Keratinocyte (primary cell): ENCODE data around the gene DEFB132. TPM values are rescaled to one million over a fixed set of nuclear protein-coding genes. Genes with fewer than 3 reads are reported as not detected.
"Not testable (repeated sequence)": the region's sequence is repeated elsewhere in the genome, so short reads cannot be mapped to it uniquely, and the experiment has no call there.

Source experiments
- DNase-seq: peaks from one replicate; pipeline ENCODE4 v3.0.0-alpha.2; 2011; ENCODE audit warnings: low read depth, missing footprints, low spot score
- FAIRE-seq: peaks from 2 replicates; lab custom pipeline; 2011; peaks lifted over from hg19 to GRCh38; lab: Jason Lieb, UNC
- H2AFZ ChIP-seq: 2 replicates; pipeline ENCODE4 v1.6.0; 2012; ENCODE audit warnings: low read length, control low read depth, inconsistent platforms; ENCODE audit not compliant: control insufficient read depth
- H3K27ac ChIP-seq: 2 replicates; pipeline ENCODE4 v1.5.1; 2011; ENCODE audit warnings: low read length; ENCODE audit not compliant: control insufficient read depth, insufficient read depth
- H3K27me3 ChIP-seq: 3 replicates; pipeline ENCODE4 v1.6.0; 2011; ENCODE audit warnings: low read length; ENCODE audit not compliant: control insufficient read depth, insufficient read depth; ENCODE audit errors: extremely low read depth
- H3K36me3 ChIP-seq, 2 experiments: 2 replicates in 1 of 2; 3 replicates in 1 of 2; pipeline ENCODE4 v1.5.1; 2011; ENCODE audit warnings: low read length in 2 of 2, mild to moderate bottlenecking in 1 of 2; ENCODE audit not compliant: control insufficient read depth in 2 of 2, insufficient read depth in 2 of 2; ENCODE audit errors: extremely low read depth in 1 of 2
- H3K4me1 ChIP-seq: 3 replicates; pipeline ENCODE4 v1.5.1; 2011; ENCODE audit warnings: low read length; ENCODE audit not compliant: control insufficient read depth, insufficient read depth; ENCODE audit errors: extremely low read depth
- H3K4me2 ChIP-seq: 3 replicates; pipeline ENCODE4 v1.6.0; 2011; ENCODE audit warnings: low read depth, low read length; ENCODE audit not compliant: control insufficient read depth, insufficient read depth; ENCODE audit errors: extremely low read depth
- H3K4me3 ChIP-seq, 3 experiments: fragments of 200-600 bp in 1 of 3; sonication (generic) in 1 of 3; 2 replicates in 2 of 3; 3 replicates in 1 of 3; pipeline ENCODE4 v1.5.1; 2011 to 2016; ENCODE audit warnings: low read length in 3 of 3, mild to moderate bottlenecking in 3 of 3, control low read depth in 2 of 3, inconsistent platforms in 1 of 3, low read depth in 1 of 3, mixed read lengths in 1 of 3, mixed run types in 1 of 3, moderate library complexity in 1 of 3; ENCODE audit not compliant: control insufficient read depth in 2 of 3, insufficient read depth in 2 of 3; ENCODE audit errors: extremely low read depth in 1 of 3
- H3K79me2 ChIP-seq: 2 replicates; pipeline ENCODE4 v1.6.0; 2012; ENCODE audit warnings: low read length; ENCODE audit not compliant: control insufficient read depth, insufficient read depth
- H3K9ac ChIP-seq: 3 replicates; pipeline ENCODE4 v1.6.0; 2011; ENCODE audit warnings: low read length; ENCODE audit not compliant: control insufficient read depth, insufficient read depth; ENCODE audit errors: extremely low read depth
- H3K9me1 ChIP-seq: 3 replicates; pipeline ENCODE4 v1.6.0; 2011; ENCODE audit warnings: low read length; ENCODE audit not compliant: control insufficient read depth, insufficient read depth; ENCODE audit errors: extremely low read depth
- H3K9me3 ChIP-seq: 2 replicates; pipeline ENCODE4 v1.5.1; 2012; ENCODE audit warnings: low read depth, low read length; ENCODE audit not compliant: control insufficient read depth
- H4K20me1 ChIP-seq: 3 replicates; pipeline ENCODE4 v1.6.0; 2011; ENCODE audit warnings: low read length; ENCODE audit not compliant: control insufficient read depth, insufficient read depth; ENCODE audit errors: extremely low read depth
- CTCF ChIP-seq, 3 experiments: IDR thresholded peaks in 1 of 3; conservative IDR thresholded peaks in 1 of 3; optimal IDR thresholded peaks in 1 of 3; 2 replicates in 2 of 3; 3 replicates in 1 of 3; pipeline versions ENCODE3 to v1.5.1; 2011; ENCODE audit warnings: low read length in 3 of 3, mild to moderate bottlenecking in 3 of 3, moderate library complexity in 2 of 3, control low read depth in 1 of 3, inconsistent platforms in 1 of 3; ENCODE audit not compliant: insufficient read depth in 2 of 3; ENCODE audit errors: extremely low read depth in 1 of 3
- EZH2 ChIP-seq: IDR thresholded peaks from one replicate; pipeline ENCODE4 v1.6.1; 2012; ENCODE audit warnings: inconsistent platforms, mild to moderate bottlenecking, low read length, moderate library complexity
- dilution Hi-C: fragments of 300-500 bp; cut with MboI; formaldehyde crosslinking; loops from one replicate; pipeline ENCODE4 v1.7.0; 2020; ENCODE audit warnings: low sequenced_read_pairs; ENCODE audit not compliant: extremely low pct_ligation_motif_present
- polyA plus RNA-seq, 5 experiments: library from polyadenylated mRNA; depleted of rRNA in 3 of 5; stranded (reverse) in 3 of 5; stranded (forward) in 1 of 5; unstranded in 1 of 5; fragments of >200 nt; gene quantifications; 1 replicate in 1 of 5; 2 replicates in 3 of 5; 3 replicates in 1 of 5; pipeline versions ENCODE4 v1.2.1 to v1.2.3, GENCODE V29; 2011 to 2012; ENCODE audit warnings: missing spikeins in 2 of 5, low read depth in 1 of 5, low replicate concordance in 1 of 5

The DEFB132 gene
- polyA plus RNA-seq, 1 donor (not counting 4 experiments of a cell fraction or from before 2014, with no cell fraction given) = not detected

GRCh38 chr20:251354-251753, 6.2 kb upstream of the DEFB132 start:
- Histone ChIP-seq H3K9me1 (no peaks in the 10 kb centered on the region), H3K9me3 (no peaks in the 10 kb centered on the region), H3K4me1 (no peaks in the 10 kb centered on the region), H3K27me3 (no peaks in the 10 kb centered on the region), H3K27ac (no peak overlapping the region), H2AFZ (no peak overlapping the region), H4K20me1 (no peaks in the 10 kb centered on the region), H3K79me2 (no peaks in the 10 kb centered on the region), H3K36me3 (no peaks in the 10 kb centered on the region), H3K9ac (no peak overlapping the region), H3K4me2 (no peak overlapping the region), H3K4me3 (no peak overlapping the region)
- dilution Hi-C loops = no loop called here
- DNase-seq (no peak), FAIRE-seq (no peak)
- TF ChIP-seq CTCF (optimal IDR thresholded peaks at IDR 0.05 in 1 of 3, IDR thresholded peaks at IDR 0.05 in 1 of 3, conservative IDR thresholded peaks at IDR 0.05 in 1 of 3; ENCODE audit: extremely low read depth in 1 of 3, insufficient read depth in 2 of 3, low read length in 3 of 3) (no peak), EZH2 (no peak)

DNA sequence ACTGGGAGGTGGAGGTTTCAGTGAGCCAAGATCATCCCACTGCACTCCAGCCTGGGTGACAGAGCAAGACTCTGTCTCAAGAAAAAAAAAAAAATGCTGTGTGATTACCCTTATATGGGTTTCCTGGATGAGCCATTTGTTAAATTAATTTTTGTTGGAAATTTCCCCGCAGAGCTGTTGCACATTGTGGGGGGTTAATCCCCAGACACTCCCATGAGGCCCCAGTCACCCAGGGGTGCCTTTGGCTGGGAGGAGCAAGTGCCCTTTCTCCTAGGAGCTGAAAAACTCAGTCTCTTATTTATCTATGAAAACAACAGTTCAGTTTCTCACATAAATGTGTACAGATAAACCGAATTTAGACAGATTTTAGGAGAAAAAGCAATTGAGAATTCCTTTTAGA, 4.7 kb upstream of the DEFB132 start:
- DNase-seq = no peak

DNA sequence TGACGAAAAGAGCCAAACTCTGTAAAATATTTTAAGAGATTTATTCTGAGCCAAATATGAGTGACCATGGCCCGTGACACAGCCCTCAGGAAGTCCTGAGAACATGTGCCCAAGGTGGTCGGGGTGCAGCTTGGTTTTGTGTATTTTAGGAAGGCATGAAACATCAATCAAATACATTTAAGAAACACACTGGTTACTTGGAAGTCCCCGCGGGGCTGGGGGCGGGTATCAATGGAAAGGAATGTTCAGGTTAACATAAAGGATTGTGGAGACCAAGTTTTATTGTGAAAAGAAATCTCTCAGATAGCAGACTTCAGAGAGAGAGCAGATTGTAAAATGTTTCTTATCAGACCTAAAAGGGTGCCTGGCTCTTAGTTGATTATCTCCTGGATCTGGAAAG, 4.1 kb upstream of the DEFB132 start:
- H3K79me2 ChIP-seq, H3K36me3 ChIP-seq, H3K4me1 ChIP-seq, H3K4me2 ChIP-seq, FAIRE-seq, H3K9me1 ChIP-seq, H3K4me3 ChIP-seq, dilution Hi-C loops, H2AFZ ChIP-seq, H3K27ac ChIP-seq, H3K9ac ChIP-seq, DNase-seq, H3K9me3 ChIP-seq, H4K20me1 ChIP-seq: not testable (repeated sequence)
- peaks cover 12% of the 10 kb centered on the region for H3K27me3 ChIP-seq

More for the DNA sequence above, 4.7 kb upstream of the DEFB132 start:
- H3K4me1 ChIP-seq = no peaks in the 10 kb centered on the region
- TF ChIP-seq CTCF (optimal IDR thresholded peaks at IDR 0.05 in 1 of 3, IDR thresholded peaks at IDR 0.05 in 1 of 3, conservative IDR thresholded peaks at IDR 0.05 in 1 of 3; ENCODE audit: extremely low read depth in 1 of 3, insufficient read depth in 2 of 3, low read length in 3 of 3) = no peak
- no peak for TF ChIP-seq EZH2
- no peak overlapping the region for H3K27ac ChIP-seq
- H3K4me2 ChIP-seq = no peak overlapping the region
- no peaks in the 10 kb centered on the region for H3K79me2 ChIP-seq
- H2AFZ ChIP-seq = no peak overlapping the region
- dilution Hi-C loops = no loop called here
- H3K9me3 ChIP-seq = no peaks in the 10 kb centered on the region
- no peaks in the 10 kb centered on the region for H3K36me3 ChIP-seq
- no peaks in the 10 kb centered on the region for H4K20me1 ChIP-seq
- H3K4me3 ChIP-seq = no peak overlapping the region
- H3K9me1 ChIP-seq = no peaks in the 10 kb centered on the region
- FAIRE-seq = no peak
- H3K27me3 ChIP-seq = peaks cover 6% of the 10 kb centered on the region
- H3K9ac ChIP-seq = no peak overlapping the region
